Left renal pelvis (tissue), 4 donors: ENCODE measurements around the gene BMPR1B. TPM values are rescaled to one million over a fixed set of nuclear protein-coding genes. Genes with fewer than 3 reads are reported as not detected.
"Not testable (repeated sequence)": the region's sequence is repeated elsewhere in the genome, so short reads cannot be mapped to it uniquely, and the experiment has no call there.

Experiments used
- DNase-seq, 4 donors: peaks; one replicate each; pipeline ENCODE4 v3.0.0-alpha.2; 2013; ENCODE audit warnings: low read depth in 4 of 4, low spot score in 3 of 4
- polyA plus RNA-seq, 4 donors: library from polyadenylated mRNA; unstranded; fragments of 120-200 nt; gene quantifications; one replicate each; pipeline ENCODE4 v1.2.1, GENCODE V29; 2013; ENCODE audit not compliant: insufficient read length in 4 of 4

BMPR1B gene
- polyA plus RNA-seq, 4 donors, result 6.7 to 33.7 (median 23.7) TPM

GRCh38 chr4:95165926-95166524 is 408.3 kb downstream of the BMPR1B start:
- DNase-seq, result peak; percentile 50 to 67 (median 53)

- DNase-seq, result no peak
These were observed 410.1 kb downstream of the BMPR1B start for GRCh38 chr4:95167805-95168204.

- no peak for DNase-seq
These were observed 412.4 kb downstream of the BMPR1B start for GRCh38 chr4:95170176-95170575.

- DNase-seq, result not testable (repeated sequence)
These were observed 413.6 kb downstream of the BMPR1B start for GRCh38 chr4:95171377-95171776.

GRCh38 chr4:95178938-95179337 is 421.2 kb downstream of the BMPR1B start:
- DNase-seq, result no peak

GRCh38 chr4:95180531-95181242 is 422.9 kb downstream of the BMPR1B start:
- DNase-seq, result no peak

GRCh38 chr4:95181243-95181995 is 423.7 kb downstream of the BMPR1B start:
- DNase-seq, result no peak

GRCh38 chr4:95181996-95182306 is 424.2 kb downstream of the BMPR1B start:
- DNase-seq, result no peak

- no peak for DNase-seq
These were observed 426.1 kb downstream of the BMPR1B start for GRCh38 chr4:95183656-95184408.

- no peak for DNase-seq
These were observed 428.9 kb downstream of the BMPR1B start for GRCh38 chr4:95186666-95187065.

GRCh38 chr4:95188701-95189370 is 431.1 kb downstream of the BMPR1B start:
- no peak for DNase-seq

- peak in 2 of 4 donors; percentile 21 to 23 for DNase-seq
These were observed 433.1 kb downstream of the BMPR1B start for GRCh38 chr4:95190751-95191436.

GRCh38 chr4:95191537-95191936 is 433.8 kb downstream of the BMPR1B start:
- DNase-seq, result no peak

GRCh38 chr4:95193391-95194224 is 435.9 kb downstream of the BMPR1B start:
- DNase-seq, result no peak

GRCh38 chr4:95197353-95197752 is 439.6 kb downstream of the BMPR1B start:
- no peak for DNase-seq

- no peak for DNase-seq
These were observed 441.2 kb downstream of the BMPR1B start for GRCh38 chr4:95198961-95199360.

GRCh38 chr4:95204267-95204844 is 446.6 kb downstream of the BMPR1B start:
- DNase-seq, result no peak

- no peak for DNase-seq
These were observed 447.1 kb downstream of the BMPR1B start for GRCh38 chr4:95204873-95205272.
